ENCODE measurements around the gene DPYD.

Gene DPYD

GRCh38 chr1:97505289-97505688, 415.5 kb downstream of the DPYD start:
- FAIRE-seq, result no peak
- TF ChIP-seq POLR2AphosphoS5 (IDR thresholded peaks at IDR 0.05; ENCODE audit: low read depth, low read length) (no peak), TAF1 (IDR thresholded peaks at IDR 0.05; ENCODE audit: low read depth, low read length) (no peak), POU2F2 (IDR thresholded peaks at IDR 0.05; ENCODE audit: low read depth, low read length) (no peak), SPI1 (IDR thresholded peaks at IDR 0.05; ENCODE audit: low read depth, low read length) (no peak), POLR2A (IDR thresholded peaks at IDR 0.05; ENCODE audit: low read depth, low read length) (no peak), PAX5 (IDR thresholded peaks at IDR 0.05; ENCODE audit: insufficient read depth, low read length, severe bottlenecking) (no peak)

GRCh38 chr1:97502360-97502759, 418.5 kb downstream of the DPYD start:
- FAIRE-seq (no peak), DNase-seq (ENCODE audit: insufficient read length, low spot score) (no peak)
- TF ChIP-seq PAX5 (IDR thresholded peaks at IDR 0.05; ENCODE audit: insufficient read depth, low read length, severe bottlenecking), result no peak
- no peak for TF ChIP-seq TAF1 (IDR thresholded peaks at IDR 0.05; ENCODE audit: low read depth, low read length)
- TF ChIP-seq SPI1 (IDR thresholded peaks at IDR 0.05; ENCODE audit: low read depth, low read length), result no peak
- TF ChIP-seq POU2F2 (IDR thresholded peaks at IDR 0.05; ENCODE audit: low read depth, low read length), result no peak
- TF ChIP-seq POLR2AphosphoS5 (IDR thresholded peaks at IDR 0.05; ENCODE audit: low read depth, low read length), result no peak
- TF ChIP-seq POLR2A (IDR thresholded peaks at IDR 0.05; ENCODE audit: low read depth, low read length), result no peak

More at GRCh38 chr1:97505289-97505688, 415.5 kb downstream of the DPYD start:
- no peak for DNase-seq (ENCODE audit: insufficient read length, low spot score)

- FAIRE-seq (no peak), DNase-seq (ENCODE audit: insufficient read length, low spot score) (no peak)
- no peak for TF ChIP-seq PAX5 (IDR thresholded peaks at IDR 0.05; ENCODE audit: insufficient read depth, low read length, severe bottlenecking)
- TF ChIP-seq SPI1 (IDR thresholded peaks at IDR 0.05; ENCODE audit: low read depth, low read length), result no peak
- TF ChIP-seq POU2F2 (IDR thresholded peaks at IDR 0.05; ENCODE audit: low read depth, low read length), result no peak
- no peak for TF ChIP-seq POLR2AphosphoS5 (IDR thresholded peaks at IDR 0.05; ENCODE audit: low read depth, low read length)
- TF ChIP-seq POLR2A (IDR thresholded peaks at IDR 0.05; ENCODE audit: low read depth, low read length), result no peak
- no peak for TF ChIP-seq TAF1 (IDR thresholded peaks at IDR 0.05; ENCODE audit: low read depth, low read length)
These were observed 419.2 kb downstream of the DPYD start for GRCh38 chr1:97501628-97502027.

- TF ChIP-seq SPI1 (IDR thresholded peaks at IDR 0.05; ENCODE audit: low read depth, low read length), result no peak
- no peak for TF ChIP-seq TAF1 (IDR thresholded peaks at IDR 0.05; ENCODE audit: low read depth, low read length)
- no peak for TF ChIP-seq POLR2AphosphoS5 (IDR thresholded peaks at IDR 0.05; ENCODE audit: low read depth, low read length)
- no peak for DNase-seq (ENCODE audit: insufficient read length, low spot score)
- FAIRE-seq, result no peak
These were observed 420.1 kb downstream of the DPYD start for GRCh38 chr1:97500760-97501159.

GRCh38 chr1:97499667-97500066, 421.2 kb downstream of the DPYD start:
- no peak for DNase-seq (ENCODE audit: insufficient read length, low spot score)
- FAIRE-seq, result no peak
- TF ChIP-seq POLR2AphosphoS5 (IDR thresholded peaks at IDR 0.05; ENCODE audit: low read depth, low read length) (no peak), PAX5 (IDR thresholded peaks at IDR 0.05; ENCODE audit: insufficient read depth, low read length, severe bottlenecking) (no peak), SPI1 (IDR thresholded peaks at IDR 0.05; ENCODE audit: low read depth, low read length) (no peak), POLR2A (IDR thresholded peaks at IDR 0.05; ENCODE audit: low read depth, low read length) (no peak), TAF1 (IDR thresholded peaks at IDR 0.05; ENCODE audit: low read depth, low read length) (no peak)

GRCh38 chr1:97489834-97490233, 431.0 kb downstream of the DPYD start:
- TF ChIP-seq PAX5 (IDR thresholded peaks at IDR 0.05; ENCODE audit: insufficient read depth, low read length, severe bottlenecking) (no peak), TAF1 (IDR thresholded peaks at IDR 0.05; ENCODE audit: low read depth, low read length) (no peak), POU2F2 (IDR thresholded peaks at IDR 0.05; ENCODE audit: low read depth, low read length) (no peak), SPI1 (IDR thresholded peaks at IDR 0.05; ENCODE audit: low read depth, low read length) (no peak), POLR2AphosphoS5 (IDR thresholded peaks at IDR 0.05; ENCODE audit: low read depth, low read length) (no peak), POLR2A (IDR thresholded peaks at IDR 0.05; ENCODE audit: low read depth, low read length) (no peak)
- DNase-seq (ENCODE audit: insufficient read length, low spot score) (no peak), FAIRE-seq (no peak)

- TF ChIP-seq PAX5 (IDR thresholded peaks at IDR 0.05; ENCODE audit: insufficient read depth, low read length, severe bottlenecking) (no peak), SPI1 (IDR thresholded peaks at IDR 0.05; ENCODE audit: low read depth, low read length) (no peak), TAF1 (IDR thresholded peaks at IDR 0.05; ENCODE audit: low read depth, low read length) (no peak), POLR2A (IDR thresholded peaks at IDR 0.05; ENCODE audit: low read depth, low read length) (no peak), POLR2AphosphoS5 (IDR thresholded peaks at IDR 0.05; ENCODE audit: low read depth, low read length) (no peak), POU2F2 (IDR thresholded peaks at IDR 0.05; ENCODE audit: low read depth, low read length) (no peak)
- DNase-seq (ENCODE audit: insufficient read length, low spot score) (no peak), FAIRE-seq (no peak)
These were observed 432.3 kb downstream of the DPYD start for GRCh38 chr1:97488530-97488929.

- no peak for TF ChIP-seq POLR2AphosphoS5 (IDR thresholded peaks at IDR 0.05; ENCODE audit: low read depth, low read length)
- no peak for TF ChIP-seq PAX5 (IDR thresholded peaks at IDR 0.05; ENCODE audit: insufficient read depth, low read length, severe bottlenecking)
- no peak for TF ChIP-seq SPI1 (IDR thresholded peaks at IDR 0.05; ENCODE audit: low read depth, low read length)
- no peak for TF ChIP-seq TAF1 (IDR thresholded peaks at IDR 0.05; ENCODE audit: low read depth, low read length)
- no peak for TF ChIP-seq POLR2A (IDR thresholded peaks at IDR 0.05; ENCODE audit: low read depth, low read length)
- TF ChIP-seq POU2F2 (IDR thresholded peaks at IDR 0.05; ENCODE audit: low read depth, low read length), result no peak
These were observed 438.8 kb downstream of the DPYD start for GRCh38 chr1:97482022-97482421.

GRCh38 chr1:97467445-97467844, 453.4 kb downstream of the DPYD start:
- no peak for TF ChIP-seq POLR2AphosphoS5 (IDR thresholded peaks at IDR 0.05; ENCODE audit: low read depth, low read length)
- TF ChIP-seq POU2F2 (IDR thresholded peaks at IDR 0.05; ENCODE audit: low read depth, low read length), result no peak
- no peak for TF ChIP-seq SPI1 (IDR thresholded peaks at IDR 0.05; ENCODE audit: low read depth, low read length)
- TF ChIP-seq TAF1 (IDR thresholded peaks at IDR 0.05; ENCODE audit: low read depth, low read length), result no peak
- TF ChIP-seq POLR2A (IDR thresholded peaks at IDR 0.05; ENCODE audit: low read depth, low read length), result no peak
- no peak for TF ChIP-seq PAX5 (IDR thresholded peaks at IDR 0.05; ENCODE audit: insufficient read depth, low read length, severe bottlenecking)
- FAIRE-seq (no peak), DNase-seq (ENCODE audit: insufficient read length, low spot score) (no peak)

More at GRCh38 chr1:97482022-97482421, 438.8 kb downstream of the DPYD start:
- FAIRE-seq, result no peak
- no peak for DNase-seq (ENCODE audit: insufficient read length, low spot score)

GRCh38 chr1:97464305-97464704, 456.5 kb downstream of the DPYD start:
- no peak for FAIRE-seq
- TF ChIP-seq PAX5 (IDR thresholded peaks at IDR 0.05; ENCODE audit: insufficient read depth, low read length, severe bottlenecking), result no peak
- no peak for TF ChIP-seq SPI1 (IDR thresholded peaks at IDR 0.05; ENCODE audit: low read depth, low read length)
- no peak for TF ChIP-seq TAF1 (IDR thresholded peaks at IDR 0.05; ENCODE audit: low read depth, low read length)
- TF ChIP-seq POLR2A (IDR thresholded peaks at IDR 0.05; ENCODE audit: low read depth, low read length), result no peak
- TF ChIP-seq POLR2AphosphoS5 (IDR thresholded peaks at IDR 0.05; ENCODE audit: low read depth, low read length), result no peak
- no peak for TF ChIP-seq POU2F2 (IDR thresholded peaks at IDR 0.05; ENCODE audit: low read depth, low read length)
- DNase-seq (ENCODE audit: insufficient read length, low spot score), result no peak
